Stimulated activated CD4-positive, alpha-beta T cell treated with anti-CD3 and anti-CD28 coated beads, Interleukin-12 subunit alpha, Interleukin-12 subunit beta, amount 100 ng/mL, for 24 hours (primary cell): ENCODE data around the gene POTEF.
"Not testable (repeated sequence)": the region's sequence is repeated elsewhere in the genome, so short reads cannot be mapped to it uniquely, and the experiment has no call there.

Experiments used
- DNase-seq, 2 experiments: peaks; one replicate each; pipeline ENCODE4 v3.0.0-alpha.2; 2020; ENCODE audit warnings: low read depth in 2 of 2

Gene POTEF

DNA sequence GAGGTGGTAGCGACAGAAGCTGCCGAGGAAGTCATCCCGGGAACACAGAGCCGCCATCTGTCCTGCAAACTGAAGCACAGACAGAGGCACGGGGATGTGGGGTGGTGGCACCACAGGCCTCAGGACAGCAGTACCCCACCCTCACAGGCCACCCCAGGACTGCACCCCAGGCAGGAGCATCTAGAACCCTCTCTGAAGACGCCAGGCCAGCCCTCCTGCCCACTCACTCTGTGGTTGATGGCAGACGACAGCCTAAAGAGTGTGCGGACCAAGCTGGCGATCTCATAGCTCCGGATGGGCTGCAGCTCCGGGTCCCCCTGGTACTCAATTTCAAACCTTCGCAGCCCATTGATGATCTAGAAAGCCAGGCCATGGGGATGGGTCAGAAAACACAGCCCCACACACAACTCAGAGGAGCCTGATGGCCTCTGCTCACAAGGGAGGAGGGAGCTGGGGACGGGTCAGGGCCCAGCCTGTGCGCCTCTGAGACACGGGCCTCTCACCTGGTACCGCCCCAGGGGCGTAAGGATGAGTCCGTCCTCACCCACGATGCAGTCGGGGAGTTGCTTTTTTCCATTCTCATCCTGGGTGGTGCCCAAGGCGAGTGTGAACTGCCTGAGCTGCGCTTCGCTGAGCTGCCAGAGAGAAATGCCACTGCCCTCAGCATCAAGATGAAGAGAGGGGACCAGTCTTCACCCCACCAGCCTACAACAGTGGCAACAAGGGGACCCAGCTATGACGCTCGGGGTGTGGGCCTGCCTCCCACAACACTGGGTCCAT, 24.0 kb upstream of the POTEF start:
- DNase-seq, result no peak

- not testable (repeated sequence) for DNase-seq
Observed at GRCh38 chr2:130152136-130152815, 23.3 kb upstream of the POTEF start.

DNA sequence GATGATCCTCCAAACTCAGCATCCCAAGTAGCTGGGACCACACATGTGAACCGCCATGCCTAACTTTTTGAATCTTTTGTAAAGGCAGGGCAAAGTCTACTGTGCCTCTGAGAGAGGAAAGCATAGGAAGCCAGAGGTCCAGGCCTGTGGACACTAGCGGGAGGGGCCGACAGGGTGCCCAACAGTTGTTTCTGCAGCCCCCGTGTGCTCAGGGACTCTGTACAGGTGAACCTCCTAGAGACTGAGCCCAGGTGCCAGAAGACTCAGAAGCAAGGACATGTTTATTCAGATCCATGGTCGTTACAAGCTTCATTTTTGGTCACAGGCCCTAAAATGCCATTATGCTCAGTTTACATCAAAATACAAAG, 22.1 kb upstream of the POTEF start:
- not testable (repeated sequence) for DNase-seq

DNA sequence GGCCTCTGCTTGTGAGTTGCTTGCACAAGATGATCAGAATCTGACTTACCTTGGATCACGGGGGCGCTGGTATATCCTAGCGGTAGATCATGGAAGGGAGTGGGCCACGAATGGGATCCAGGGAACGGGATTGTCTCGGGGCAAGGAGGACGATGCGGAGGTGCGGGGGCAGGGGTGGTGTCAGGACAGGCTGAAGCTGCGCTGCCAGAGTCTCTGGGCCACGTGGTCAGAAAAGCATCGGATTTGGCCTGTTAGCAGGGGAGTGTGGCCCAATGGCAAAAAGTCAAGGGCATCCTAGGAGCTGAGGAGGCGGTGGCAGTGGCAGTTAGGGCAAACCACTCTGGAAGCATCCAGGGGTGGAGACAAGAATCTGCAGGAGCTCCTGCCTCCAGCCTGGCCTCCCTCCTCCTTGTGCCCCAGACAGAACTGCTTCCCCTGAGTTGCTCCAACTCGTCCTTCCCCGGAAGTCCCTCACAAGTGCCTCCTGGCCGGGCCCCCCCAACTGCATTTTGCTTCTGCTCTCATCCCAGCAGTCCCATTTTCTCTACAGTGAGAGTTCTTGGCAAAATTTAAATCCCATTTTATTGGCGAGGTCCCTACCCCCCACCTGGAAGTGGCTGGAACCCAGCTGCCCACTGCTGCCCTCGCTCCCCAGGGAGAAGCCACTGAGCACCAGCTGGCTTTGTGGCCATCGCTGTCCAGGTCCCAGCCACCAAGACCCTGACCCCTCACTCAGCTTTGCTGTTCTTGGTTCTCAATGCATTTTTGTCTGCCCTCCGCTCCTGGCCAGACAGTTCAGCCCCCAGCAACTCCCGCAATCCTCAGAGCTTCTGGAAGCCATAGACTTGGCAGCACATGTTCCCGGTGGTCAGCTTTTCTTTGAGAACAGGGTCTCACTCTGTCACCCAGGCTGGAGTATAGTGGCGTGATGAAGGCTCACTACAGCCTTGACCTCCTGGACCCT, 21.4 kb upstream of the POTEF start:
- no peak for DNase-seq

- not testable (repeated sequence) for DNase-seq
Observed at GRCh38 chr2:130148515-130148914, 19.5 kb upstream of the POTEF start.

GRCh38 chr2:130145006-130145414, 16.0 kb upstream of the POTEF start, which contains the start of gene CCDC74B:
Gene CCDC74B, minus strand, starts transcription at chr2:130145112. Its CDS starts 116 bp downstream, at chr2:130144996.
- DNase-seq, result peak; percentile 14 to 55

GRCh38 chr2:130143266-130144039, 14.4 kb upstream of the POTEF start:
- DNase-seq, result not testable (repeated sequence)

DNA sequence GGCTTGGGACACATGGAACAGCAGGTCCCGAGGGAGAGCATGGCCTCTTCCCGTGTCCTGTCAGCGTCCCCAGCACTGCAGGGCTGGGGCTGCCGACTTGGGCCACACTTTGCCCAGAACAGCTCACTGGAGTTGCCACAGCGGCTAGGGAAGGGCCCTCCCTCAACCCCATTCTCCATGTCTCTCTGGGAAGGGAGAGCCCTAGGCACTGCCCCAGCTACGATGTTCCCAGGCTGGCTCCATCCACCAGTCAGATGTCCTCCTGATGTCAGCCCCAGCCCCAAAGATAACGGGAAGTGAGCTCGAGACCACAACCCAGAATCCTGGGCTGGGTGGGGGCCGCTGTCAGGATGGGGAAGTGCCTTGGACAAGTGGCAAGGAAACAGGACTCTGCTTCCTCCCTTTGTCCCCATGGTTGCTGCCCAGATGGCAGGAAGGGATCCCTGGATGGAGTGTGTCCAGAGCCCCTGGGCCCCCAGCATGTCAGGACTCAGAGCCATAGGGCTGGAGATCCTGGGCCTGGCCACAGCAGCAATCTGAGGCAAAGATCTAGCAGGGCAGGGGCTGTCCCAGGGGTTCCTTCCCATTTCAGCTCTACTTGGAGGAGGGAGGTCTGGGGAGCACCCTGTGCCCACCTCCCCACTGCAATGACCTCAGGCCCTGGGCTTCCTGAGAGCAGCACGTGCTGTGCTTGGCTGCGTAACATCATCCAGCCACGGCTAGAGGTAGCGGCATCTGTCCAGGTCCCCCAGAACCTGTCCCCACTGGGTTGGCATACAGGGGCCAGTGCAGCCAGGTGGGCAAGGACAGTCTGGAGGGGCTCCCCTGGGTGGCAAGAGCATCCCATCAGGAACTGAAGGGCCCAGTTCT, 13.6 kb upstream of the POTEF start:
- not testable (repeated sequence) for DNase-seq

GRCh38 chr2:130141645-130142370, 12.8 kb upstream of the POTEF start:
- not testable (repeated sequence) for DNase-seq

DNA sequence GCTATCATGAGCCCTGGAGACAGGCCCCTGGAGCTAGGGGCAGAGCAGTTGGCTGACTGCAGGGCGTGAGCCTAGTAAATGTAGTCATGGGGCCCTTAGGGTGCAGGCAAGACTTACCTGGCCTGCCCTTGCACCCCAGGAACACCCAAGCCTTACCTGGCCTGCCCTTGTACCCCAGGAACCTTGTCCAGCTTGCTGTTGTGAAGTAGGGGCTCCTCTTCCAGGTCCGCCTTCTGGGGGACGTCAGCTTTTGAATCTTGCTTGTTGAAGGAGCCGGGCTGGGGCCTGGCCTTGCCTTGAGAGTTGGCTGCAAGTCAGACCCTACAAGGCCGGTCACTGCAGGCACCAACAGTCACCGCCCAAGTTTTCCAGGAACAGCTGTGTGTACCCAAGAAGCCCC, 12.0 kb upstream of the POTEF start:
- not testable (repeated sequence) for DNase-seq

DNA sequence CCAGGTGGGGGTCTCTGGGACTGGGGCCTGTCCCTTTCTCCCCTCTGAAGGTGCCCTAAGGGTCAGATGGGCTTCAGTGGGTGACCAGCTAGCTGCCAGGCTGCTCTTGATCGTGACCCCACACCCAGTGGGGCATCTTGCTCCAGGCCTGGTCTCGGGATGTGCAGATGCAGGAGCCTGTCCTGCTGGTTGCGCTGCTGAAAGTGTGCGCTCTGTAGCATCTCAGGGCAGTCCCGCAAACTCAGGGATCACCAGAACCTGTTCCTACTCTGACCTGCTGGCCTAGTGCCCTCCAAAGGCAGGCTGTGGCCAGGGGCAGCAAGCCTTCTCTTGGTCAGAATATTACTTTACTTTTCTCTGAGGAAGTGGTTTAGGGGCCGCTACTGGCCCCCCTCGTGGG, 11.5 kb upstream of the POTEF start:
- DNase-seq, result not testable (repeated sequence)

GRCh38 chr2:130139331-130140280, 10.6 kb upstream of the POTEF start:
- not testable (repeated sequence) for DNase-seq

DNA sequence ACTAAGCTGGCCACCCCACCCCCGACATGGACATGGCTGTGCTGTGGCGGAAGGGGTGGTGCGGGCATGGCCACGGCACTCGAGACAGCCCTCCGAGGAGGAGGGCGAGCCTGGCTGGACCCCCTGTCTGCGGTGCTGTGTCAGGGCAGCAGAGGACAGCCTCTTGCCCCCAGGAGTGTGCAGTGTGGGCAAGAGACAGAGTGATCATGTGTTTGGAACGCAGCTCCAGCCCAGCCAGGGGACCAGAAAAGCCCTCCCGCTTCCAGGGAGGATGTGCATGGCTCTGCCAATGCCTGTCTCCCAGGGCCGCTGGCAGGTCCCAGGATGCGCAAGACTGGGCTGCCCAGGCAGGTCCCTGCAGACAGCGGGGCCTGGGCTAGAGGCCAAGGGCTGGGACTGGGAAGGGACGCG, 9.8 kb upstream of the POTEF start:
- not testable (repeated sequence) for DNase-seq

DNA sequence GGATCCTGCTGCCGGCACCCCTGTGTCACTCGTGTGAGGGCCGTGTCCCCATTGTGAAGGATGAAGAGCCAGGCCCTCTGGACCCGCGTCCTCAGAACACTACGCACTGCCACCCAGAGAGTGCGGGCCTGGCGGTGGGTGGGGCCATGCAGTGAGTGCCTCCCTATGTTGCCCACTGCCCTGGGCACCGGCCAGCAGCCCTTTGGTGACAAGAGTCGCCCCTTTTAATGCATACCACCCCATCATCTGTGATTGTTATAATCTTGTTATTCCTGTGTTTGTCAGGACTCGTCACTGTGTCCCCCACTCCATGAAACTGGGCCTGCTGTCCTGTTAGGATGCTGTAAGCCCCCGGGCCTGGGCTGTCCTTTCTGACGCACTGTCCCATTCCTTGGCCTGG, 9.3 kb upstream of the POTEF start:
- not testable (repeated sequence) for DNase-seq

GRCh38 chr2:130137118-130137517, 8.1 kb upstream of the POTEF start:
- DNase-seq, result not testable (repeated sequence)

- not testable (repeated sequence) for DNase-seq
Observed at GRCh38 chr2:130136546-130136945, 7.5 kb upstream of the POTEF start.

DNA sequence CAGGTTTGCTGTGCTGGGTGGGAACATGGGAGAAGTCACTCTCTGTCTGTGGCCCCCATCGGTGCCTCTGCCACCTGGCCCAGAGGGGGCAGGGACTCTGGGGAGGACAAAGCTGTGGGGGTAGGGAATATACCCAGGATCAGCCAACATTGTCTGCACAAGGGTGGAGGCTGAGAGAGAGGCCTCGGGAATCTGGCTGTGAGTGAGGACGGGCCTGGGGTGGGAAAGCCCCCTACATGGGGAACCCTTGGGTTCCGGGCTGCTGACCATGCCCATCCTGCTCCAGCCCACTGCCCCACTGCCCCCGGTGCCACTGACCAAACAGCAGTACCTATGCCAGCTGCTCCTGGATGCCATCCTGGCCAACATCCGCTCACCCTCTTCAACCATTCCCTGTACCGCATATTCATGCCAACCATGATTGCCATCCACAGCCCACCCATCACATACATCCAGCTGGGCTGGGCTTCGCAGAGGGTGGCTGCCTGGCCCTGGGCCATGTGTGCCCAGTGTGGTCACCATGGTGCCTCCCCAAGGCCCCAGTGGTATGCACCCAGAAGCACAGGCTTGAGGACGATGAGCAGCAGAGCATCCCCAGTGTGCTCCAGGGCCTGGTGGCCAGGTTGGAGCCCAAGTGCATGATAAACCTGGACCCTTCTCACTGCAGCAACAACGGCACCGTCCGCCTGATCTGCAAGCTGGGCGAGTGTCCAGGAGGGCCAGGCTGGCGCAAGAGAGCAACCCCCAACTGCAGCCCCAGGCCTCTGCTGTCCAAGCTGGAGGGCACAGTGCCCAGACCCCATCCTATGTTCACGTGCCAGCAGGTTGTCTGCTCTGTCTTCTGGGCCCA, 6.9 kb upstream of the POTEF start:
- no peak for DNase-seq
